ENCODE results near the gene COL11A1. TPM values are rescaled to one million over a fixed set of nuclear protein-coding genes. Genes with fewer than 3 reads are reported as not detected.

COL11A1 gene
- total RNA-seq, 2 donors from 2014 or later = 0.52 to 2.6 TPM

DNA sequence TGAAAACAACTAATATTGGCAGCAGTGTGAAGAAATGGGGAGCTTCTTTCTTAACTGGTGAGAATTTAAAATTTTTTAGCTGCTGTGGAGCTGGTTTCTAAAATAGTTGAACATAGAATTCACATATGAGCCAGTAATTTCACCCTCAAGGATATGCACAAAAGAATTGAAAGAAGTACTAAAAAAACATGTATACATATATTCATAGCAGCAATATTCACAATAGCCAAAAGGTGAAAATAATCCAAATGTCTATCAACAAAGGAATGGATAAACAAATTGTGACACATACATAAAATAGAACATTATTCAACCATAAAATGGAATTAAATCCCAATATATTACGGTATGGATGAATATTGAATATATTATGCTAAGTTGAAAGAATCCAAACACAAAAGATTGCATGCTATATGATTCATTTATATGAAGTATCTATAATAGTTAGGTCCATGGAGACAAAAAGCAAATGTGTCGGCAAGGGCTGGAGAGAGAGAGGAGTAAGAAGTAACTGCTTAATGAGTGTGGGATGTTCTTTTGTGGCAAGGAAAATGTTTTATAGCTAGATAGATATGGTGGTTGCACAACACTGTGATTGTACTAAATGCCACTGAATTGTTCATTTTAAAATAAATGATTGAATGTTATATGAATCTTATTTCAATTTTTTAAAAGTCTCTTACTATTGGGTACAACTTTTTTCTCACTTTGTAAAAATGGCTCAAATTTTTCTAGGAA is 14.8 kb upstream of the COL11A1 start:
- intact Hi-C loops (cut with DNase I) = no loop called here
- TF ChIP-seq, protein P1, sequence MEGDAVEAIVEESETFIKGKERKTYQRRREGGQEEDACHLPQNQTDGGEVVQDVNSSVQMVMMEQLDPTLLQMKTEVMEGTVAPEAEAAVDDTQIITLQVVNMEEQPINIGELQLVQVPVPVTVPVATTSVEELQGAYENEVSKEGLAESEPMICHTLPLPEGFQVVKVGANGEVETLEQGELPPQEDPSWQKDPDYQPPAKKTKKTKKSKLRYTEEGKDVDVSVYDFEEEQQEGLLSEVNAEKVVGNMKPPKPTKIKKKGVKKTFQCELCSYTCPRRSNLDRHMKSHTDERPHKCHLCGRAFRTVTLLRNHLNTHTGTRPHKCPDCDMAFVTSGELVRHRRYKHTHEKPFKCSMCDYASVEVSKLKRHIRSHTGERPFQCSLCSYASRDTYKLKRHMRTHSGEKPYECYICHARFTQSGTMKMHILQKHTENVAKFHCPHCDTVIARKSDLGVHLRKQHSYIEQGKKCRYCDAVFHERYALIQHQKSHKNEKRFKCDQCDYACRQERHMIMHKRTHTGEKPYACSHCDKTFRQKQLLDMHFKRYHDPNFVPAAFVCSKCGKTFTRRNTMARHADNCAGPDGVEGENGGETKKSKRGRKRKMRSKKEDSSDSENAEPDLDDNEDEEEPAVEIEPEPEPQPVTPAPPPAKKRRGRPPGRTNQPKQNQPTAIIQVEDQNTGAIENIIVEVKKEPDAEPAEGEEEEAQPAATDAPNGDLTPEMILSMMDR (IDR thresholded peaks at IDR 0.05) = no peak
- TF ChIP-seq POLR2A (IDR thresholded peaks at IDR 0.05) = no peak
- Histone ChIP-seq H3K4me1 (no peaks in the 10 kb centered on the region), H3K27ac (no peak overlapping the region), H3K9me3 (no peaks in the 10 kb centered on the region), H3K36me3 (replicated peaks in 1 of 2; ENCODE audit: insufficient read depth in 1 of 2, low read depth in 2 of 2) (no peaks in the 10 kb centered on the region), H3K4me3 (no peak overlapping the region), H3K27me3 (no peaks in the 10 kb centered on the region)
- WGBS, 2 donors = 82 to 83% methylated on average over 2 of the region's 2 CpGs
- ATAC-seq = no peak
- DNase-seq = no peak

DNA sequence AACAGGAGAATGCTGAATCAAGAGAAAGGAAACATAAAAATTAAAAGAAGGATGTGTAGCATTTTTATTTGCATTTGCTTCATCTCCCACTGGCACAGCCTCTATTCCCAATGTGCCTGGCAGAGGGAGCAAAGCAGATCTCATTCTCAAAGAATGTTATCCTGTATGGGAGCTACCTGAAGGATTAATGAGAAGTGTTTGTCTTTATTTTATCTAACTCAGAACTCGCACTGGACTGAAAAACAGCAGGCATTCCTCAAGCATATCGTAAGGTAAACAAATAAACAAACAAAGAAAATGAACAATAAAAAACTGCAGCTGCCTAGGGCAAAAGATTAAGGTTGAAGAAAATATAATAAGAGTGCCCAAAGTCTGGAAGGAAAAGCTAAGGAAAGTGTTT is 12.7 kb upstream of the COL11A1 start:
- no peaks in the 10 kb centered on the region for H3K27me3 ChIP-seq
- 33 to 40% methylated on average over 2 of the region's 2 CpGs for WGBS, 2 donors
- no peaks in the 10 kb centered on the region for H3K9me3 ChIP-seq
- no peak overlapping the region for H3K27ac ChIP-seq
- no peaks in the 10 kb centered on the region for H3K36me3 ChIP-seq (replicated peaks in 1 of 2; ENCODE audit: insufficient read depth in 1 of 2, low read depth in 2 of 2)
- DNase-seq (no peak), ATAC-seq (no peak)
- intact Hi-C loops (cut with DNase I) = no loop called here
- H3K4me3 ChIP-seq = no peak overlapping the region
- TF ChIP-seq, protein P1 (IDR thresholded peaks at IDR 0.05) = no peak
- TF ChIP-seq POLR2A (IDR thresholded peaks at IDR 0.05) = no peak
- no peaks in the 10 kb centered on the region for H3K4me1 ChIP-seq

DNA sequence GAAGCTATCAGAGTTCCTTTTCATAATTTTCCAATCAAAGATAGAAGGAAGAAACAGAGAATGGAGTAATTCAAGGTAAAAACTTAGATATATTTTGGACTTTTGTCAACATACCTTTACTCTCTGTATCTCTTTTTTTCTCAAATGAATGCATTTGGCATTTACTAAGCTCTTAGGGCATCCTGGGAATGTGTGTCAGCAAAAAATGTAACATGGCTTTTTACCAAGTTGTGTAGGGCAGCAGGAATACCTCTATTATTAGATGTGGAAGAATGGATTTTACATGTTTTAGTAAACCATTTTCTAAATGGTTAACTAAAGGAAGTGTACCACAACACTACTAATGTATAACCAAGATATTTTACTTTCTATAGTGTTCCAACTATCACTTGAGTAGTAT is 4.2 kb upstream of the COL11A1 start:
- Histone ChIP-seq H3K9me3 (no peaks in the 10 kb centered on the region), H3K27me3 (no peaks in the 10 kb centered on the region), H3K4me1 (peaks cover 12% of the 10 kb centered on the region), H3K4me3 (no peak overlapping the region), H3K36me3 (replicated peaks in 1 of 2; ENCODE audit: insufficient read depth in 1 of 2, low read depth in 2 of 2) (no peaks in the 10 kb centered on the region), H3K27ac (no peak overlapping the region)
- DNase-seq (no peak), ATAC-seq (no peak)
- intact Hi-C loops (cut with DNase I) = loop anchor here (10.0 kb wide), 1 partner anchor 392 kb away; no protein-coding TSS in a partner anchor
- TF ChIP-seq POLR2A (IDR thresholded peaks at IDR 0.05) = no peak
- TF ChIP-seq, protein P1 (IDR thresholded peaks at IDR 0.05) = no peak

DNA sequence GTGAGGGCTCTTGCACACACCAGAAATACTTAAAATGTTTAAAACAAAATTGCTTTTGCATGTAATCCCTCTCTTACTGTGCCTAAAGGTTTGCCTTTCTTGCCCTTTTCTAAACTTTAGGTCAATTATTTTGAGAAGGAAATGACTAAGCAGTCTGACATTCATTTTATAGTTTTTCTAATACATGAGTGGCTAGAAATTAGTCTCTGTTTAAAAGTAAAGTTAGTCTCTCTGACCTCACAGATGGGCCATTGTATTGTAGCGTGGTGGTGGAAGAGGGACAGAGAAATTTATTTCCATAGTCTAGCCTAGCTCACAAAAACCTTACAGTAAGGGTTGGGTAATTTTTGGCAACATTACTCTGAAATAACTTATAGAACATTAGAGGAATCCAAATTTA is 3.6 kb upstream of the COL11A1 start:
- no peak for ATAC-seq
- no peak overlapping the region for H3K27ac ChIP-seq
- peaks cover 19% of the 10 kb centered on the region for H3K4me1 ChIP-seq
- no peak overlapping the region for H3K4me3 ChIP-seq
- intact Hi-C loops (cut with DNase I) = loop anchor here (10.0 kb wide), 1 partner anchor 393 kb away; no protein-coding TSS in a partner anchor
- H3K36me3 ChIP-seq (replicated peaks in 1 of 2; ENCODE audit: insufficient read depth in 1 of 2, low read depth in 2 of 2) = no peaks in the 10 kb centered on the region
- H3K9me3 ChIP-seq = no peaks in the 10 kb centered on the region
- no peak for TF ChIP-seq POLR2A (IDR thresholded peaks at IDR 0.05)
- TF ChIP-seq, protein P1 (IDR thresholded peaks at IDR 0.05) = no peak
- no peak for DNase-seq
- 90 to 92% methylated on average over 1 of the region's 1 CpG for WGBS, 2 donors
- H3K27me3 ChIP-seq = no peaks in the 10 kb centered on the region

DNA sequence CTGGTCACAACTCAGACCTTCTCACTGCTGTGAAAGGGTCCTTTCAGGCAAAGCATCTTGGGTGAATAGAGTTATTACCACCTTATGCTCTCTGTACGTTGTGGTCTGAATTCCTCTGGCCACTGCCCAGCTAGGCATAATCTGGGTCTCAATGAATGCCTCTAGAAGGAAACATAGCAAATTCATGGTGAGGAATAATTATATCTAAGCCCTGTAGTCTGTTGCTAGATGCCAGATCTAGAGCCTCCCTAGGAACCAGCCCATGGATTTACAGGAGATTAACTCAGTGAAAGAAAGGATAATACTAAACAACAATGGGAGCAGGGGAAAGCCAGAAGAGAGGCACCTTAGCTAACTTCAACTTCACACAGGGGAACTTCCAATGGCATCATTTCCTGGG is 2.4 kb upstream of the COL11A1 start:
- intact Hi-C loops (cut with DNase I) = loop anchor here (10.0 kb wide), 1 partner anchor 394 kb away; no protein-coding TSS in a partner anchor
- 0% methylated on average over 1 of the region's 1 CpG; no CpG with 5 or more reads in 1 of the 2 donors for WGBS, 2 donors
- no peak for DNase-seq
- no peaks in the 10 kb centered on the region for H3K9me3 ChIP-seq
- H3K4me3 ChIP-seq = no peak overlapping the region
- no peak overlapping the region for H3K27ac ChIP-seq
- TF ChIP-seq, protein P1 (IDR thresholded peaks at IDR 0.05) = no peak
- no peak for TF ChIP-seq POLR2A (IDR thresholded peaks at IDR 0.05)
- H3K27me3 ChIP-seq = no peaks in the 10 kb centered on the region
- H3K36me3 ChIP-seq (replicated peaks in 1 of 2; ENCODE audit: insufficient read depth in 1 of 2, low read depth in 2 of 2) = no peaks in the 10 kb centered on the region
- H3K4me1 ChIP-seq = peaks cover 23% of the 10 kb centered on the region
- ATAC-seq = no peak

Measured in body of pancreas (tissue), 4 donors.